Colon (tissue), 2 donors: ENCODE data around the gene DPP6.
"Not testable (repeated sequence)": the region's sequence is repeated elsewhere in the genome, so short reads cannot be mapped to it uniquely, and the experiment has no call there.

ENCODE experiments used
- FAIRE-seq: peaks from 2 replicates; lab custom pipeline; 2012; peaks lifted over from hg19 to GRCh38; lab: Jason Lieb, UNC
- donor health status: control.
- donor health status: control.

DPP6 gene

GRCh38 chr7:154929006-154929726, 877.0 kb downstream of the DPP6 start:
- FAIRE-seq = no peak

DNA sequence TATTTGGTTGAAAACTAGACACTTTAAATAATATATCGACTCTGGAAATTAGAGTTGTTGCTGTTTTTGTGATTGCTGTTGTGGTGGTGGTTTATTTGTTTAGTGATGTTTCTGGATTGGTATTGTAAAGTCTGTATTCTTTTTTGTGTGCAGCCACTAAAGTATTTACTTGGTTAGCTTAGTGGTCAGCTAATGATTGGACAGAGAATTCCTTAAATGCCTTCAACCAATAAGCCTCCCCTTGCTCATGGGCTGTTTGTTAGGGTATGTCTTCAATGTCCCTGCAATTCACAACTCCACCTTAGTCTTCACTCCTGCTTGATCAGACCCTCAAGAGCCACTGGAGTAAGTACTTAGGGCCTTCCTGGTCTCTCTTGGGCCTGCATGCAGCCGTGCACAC, 879.7 kb downstream of the DPP6 start:
- no peak for FAIRE-seq

DNA sequence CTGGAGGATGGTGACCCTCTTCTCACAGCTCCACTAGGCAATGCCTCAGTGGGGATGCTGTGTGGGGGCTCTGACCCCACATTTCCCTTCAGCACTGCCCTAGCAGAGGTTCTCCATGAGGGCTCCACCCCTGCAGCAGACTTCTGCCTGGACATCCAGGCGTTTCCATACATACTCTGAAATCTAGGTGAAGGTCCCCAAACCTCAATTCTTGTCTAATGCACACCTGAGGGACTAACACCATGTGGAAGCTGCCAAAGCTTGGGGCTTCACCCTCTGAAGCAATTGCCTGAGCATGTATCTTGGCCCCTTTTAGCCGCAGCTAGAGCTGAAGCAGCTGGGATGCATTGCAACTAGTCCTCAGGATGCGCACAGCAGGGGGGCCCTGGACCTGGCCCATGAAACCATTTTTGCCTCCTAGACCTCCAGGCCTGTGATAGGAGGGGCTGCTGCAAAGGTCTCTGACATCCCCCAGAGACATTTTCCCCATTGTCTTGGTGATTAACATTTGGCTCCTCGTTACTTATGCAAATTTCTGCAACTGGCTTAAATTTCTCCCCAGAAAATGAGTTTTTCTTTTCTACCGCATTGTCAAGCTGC, 882.3 kb downstream of the DPP6 start:
- not testable (repeated sequence) for FAIRE-seq

DNA sequence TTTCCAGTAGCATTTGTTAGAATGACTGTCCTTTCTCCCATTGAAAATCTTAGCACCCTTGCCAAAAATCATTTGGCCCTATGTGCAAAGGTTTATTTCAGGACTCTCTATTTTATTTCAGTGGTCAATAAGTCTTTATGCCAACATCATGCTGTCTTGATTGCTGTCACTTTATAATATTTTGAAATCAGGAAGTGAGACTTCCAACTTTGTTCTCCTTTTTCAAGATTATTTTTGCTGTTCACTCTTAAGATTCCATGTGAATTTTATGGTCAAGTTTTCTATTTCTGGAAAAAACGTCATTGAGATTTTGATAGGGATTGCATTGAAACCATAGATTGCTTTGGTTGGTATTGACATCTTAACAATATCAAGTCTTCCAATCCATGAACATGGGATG, 885.6 kb downstream of the DPP6 start:
- no peak for FAIRE-seq

- no peak for FAIRE-seq
Measured at GRCh38 chr7:154942691-154943090, 890.5 kb downstream of the DPP6 start.
